GM12864 (cell line): ENCODE data around the gene CTNNA2.

Source experiments
- DNase-seq: peaks from one replicate; pipeline ENCODE4 v3.0.0-alpha.2; 2011; ENCODE audit warnings: low read depth
- H3K4me3 ChIP-seq: 2 replicates; pipeline ENCODE4 v1.5.1; 2011; ENCODE audit warnings: mild to moderate bottlenecking, low read depth, low read length, control low read depth
- CTCF ChIP-seq: IDR thresholded peaks from 2 replicates; pipeline ENCODE4 v1.5.1; 2011; ENCODE audit warnings: low read depth, mild to moderate bottlenecking, moderate library complexity, low read length, control low read depth, inconsistent platforms; ENCODE audit errors: missing control alignments

CTNNA2 gene

GRCh38 chr2:80354858-80355257 is 842.0 kb downstream of the CTNNA2 start:
- H3K4me3 ChIP-seq = no peak overlapping the region
- no peak for TF ChIP-seq CTCF
- DNase-seq = no peak

- H3K4me3 ChIP-seq = no peak overlapping the region
- TF ChIP-seq CTCF = no peak
- DNase-seq = no peak
Measured at GRCh38 chr2:80361904-80362303, 849.1 kb downstream of the CTNNA2 start.

GRCh38 chr2:80363330-80363729 is 850.5 kb downstream of the CTNNA2 start:
- no peak for DNase-seq
- H3K4me3 ChIP-seq = no peak overlapping the region
- TF ChIP-seq CTCF = no peak

- no peak overlapping the region for H3K4me3 ChIP-seq
- no peak for TF ChIP-seq CTCF
- no peak for DNase-seq
Measured at GRCh38 chr2:80363791-80364349, 851.0 kb downstream of the CTNNA2 start.

GRCh38 chr2:80364524-80365212 is 851.8 kb downstream of the CTNNA2 start:
- H3K4me3 ChIP-seq = no peak overlapping the region
- no peak for TF ChIP-seq CTCF
- DNase-seq = no peak

- no peak overlapping the region for H3K4me3 ChIP-seq
- DNase-seq = no peak
- no peak for TF ChIP-seq CTCF
Measured at GRCh38 chr2:80365762-80366161, 852.9 kb downstream of the CTNNA2 start.
